HepG2 (cell line): ENCODE data around the gene GOLT1A. TPM values are rescaled to one million over a fixed set of nuclear protein-coding genes. Genes with fewer than 3 reads are reported as not detected.

ENCODE experiments used
- FOXK2 ChIP-seq: fragments of 450-650 bp; IDR thresholded peaks from 2 replicates; pipeline ENCODE4 v1.6.1; 2016
- HMG20B ChIP-seq: conservative IDR thresholded peaks from 2 replicates; pipeline ENCODE4 v1.6.1; 2016; ENCODE audit warnings: missing genetic modification reagents, missing compliant biosample characterization
- HMGXB3 ChIP-seq: sonication (generic); formaldehyde crosslinking; IDR thresholded peaks from 2 replicates; pipeline ENCODE4 v1.4.0; 2020; ENCODE audit warnings: missing genetic modification reagents, borderline replicate concordance
- RBFOX2 ChIP-seq: fragments of 200-400 bp; formaldehyde crosslinking; IDR thresholded peaks from 2 replicates; pipeline ENCODE4 v1.6.1; 2017; ENCODE audit warnings: low read depth, mild to moderate bottlenecking, low read length
- SUZ12 ChIP-seq: fragments of 150-350 bp; IDR thresholded peaks from 2 replicates; pipeline ENCODE4 v1.6.1; 2014; ENCODE audit warnings: low read depth, low read length
- TFDP1 ChIP-seq: IDR thresholded peaks from 2 replicates; pipeline ENCODE4 v1.6.1; 2016; ENCODE audit warnings: missing compliant biosample characterization, missing genetic modification reagents, borderline replicate concordance
- ZNF329 ChIP-seq: sonication (generic); formaldehyde crosslinking; IDR thresholded peaks from 2 replicates; pipeline ENCODE4 v1.9.0; 2021; ENCODE audit warnings: low read depth, mild to moderate bottlenecking, missing genetic modification reagents
- ZNF552 ChIP-seq: sonication (generic); formaldehyde crosslinking; IDR thresholded peaks from 2 replicates; pipeline ENCODE4 v1.9.0; 2022; ENCODE audit warnings: missing genetic modification reagents, mild to moderate bottlenecking, borderline replicate concordance
- polyA plus RNA-seq, 8 experiments: library from polyadenylated mRNA; depleted of rRNA in 3 of 8; stranded (reverse) in 7 of 8; unstranded in 1 of 8; fragments of >200 nt; fragmentation: Illumina TruSeq in 4 of 8; extraction: Trizol in 4 of 8; gene quantifications; 2 replicates each; pipeline versions ENCODE4 v1.2.1 to v1.2.3, GENCODE V29; 2011 to 2016; ENCODE audit warnings: low read depth in 4 of 8, missing spikeins in 1 of 8, mixed read lengths in 1 of 8; ENCODE audit not compliant: insufficient read depth in 1 of 8
- total RNA-seq, 5 experiments: library from RNA; depleted of rRNA; stranded (reverse); fragments of >200 nt; fragmentation: Illumina TruSeq; extraction: Trizol; gene quantifications; 2 replicates each; pipeline ENCODE4 v1.2.3, GENCODE V29; 2016; ENCODE audit warnings: low read depth in 1 of 5
- TF ChIP-seq, protein P1 (sequence below): IDR thresholded peaks from 2 replicates; pipeline ENCODE4 v1.6.1; 2016
- TF ChIP-seq, protein P2 (sequence below): sonication (generic); formaldehyde crosslinking; IDR thresholded peaks from 2 replicates; pipeline ENCODE4 v1.8.1; 2023; ENCODE audit warnings: mild to moderate bottlenecking, inconsistent platforms, moderate library complexity, missing genetic modification reagents, borderline replicate concordance
- TF ChIP-seq, protein P3 (sequence below): sonication (generic); formaldehyde crosslinking; IDR thresholded peaks from 2 replicates; pipeline ENCODE4 v1.4.0; 2020; ENCODE audit warnings: missing genetic modification reagents
- TF ChIP-seq, protein P4 (sequence below): sonication (generic); formaldehyde crosslinking; IDR thresholded peaks from 2 replicates; pipeline ENCODE4 v1.9.0; 2021; ENCODE audit warnings: missing genetic modification reagents, mild to moderate bottlenecking, borderline replicate concordance

GOLT1A gene
- total and polyA plus RNA-seq, 2 of the 13 experiments (the other 11 are each of a cell fraction or from before 2014, with no cell fraction given) = 25.8 to 28.0 TPM

GRCh38 chr1:204190212-204191211 lies 23.3 kb downstream of the GOLT1A start (continued):
- TF ChIP-seq, protein P1, sequence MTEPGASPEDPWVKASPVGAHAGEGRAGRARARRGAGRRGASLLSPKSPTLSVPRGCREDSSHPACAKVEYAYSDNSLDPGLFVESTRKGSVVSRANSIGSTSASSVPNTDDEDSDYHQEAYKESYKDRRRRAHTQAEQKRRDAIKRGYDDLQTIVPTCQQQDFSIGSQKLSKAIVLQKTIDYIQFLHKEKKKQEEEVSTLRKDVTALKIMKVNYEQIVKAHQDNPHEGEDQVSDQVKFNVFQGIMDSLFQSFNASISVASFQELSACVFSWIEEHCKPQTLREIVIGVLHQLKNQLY (CRISPR knock-in tag) = no peak
- no peak for TF ChIP-seq ZNF329 (CRISPR knock-in tag)
- 0 out of 2 replicates have a peak, but pooled peaks have one; percentile 24 for TF ChIP-seq TFDP1 (CRISPR knock-in tag)
- no peak for TF ChIP-seq HMG20B
- 0 out of 2 replicates have a peak, but pooled peaks have one; percentile 40 for TF ChIP-seq RBFOX2
- TF ChIP-seq HMGXB3 = no peak
- no peak for TF ChIP-seq FOXK2
- TF ChIP-seq, protein P2, sequence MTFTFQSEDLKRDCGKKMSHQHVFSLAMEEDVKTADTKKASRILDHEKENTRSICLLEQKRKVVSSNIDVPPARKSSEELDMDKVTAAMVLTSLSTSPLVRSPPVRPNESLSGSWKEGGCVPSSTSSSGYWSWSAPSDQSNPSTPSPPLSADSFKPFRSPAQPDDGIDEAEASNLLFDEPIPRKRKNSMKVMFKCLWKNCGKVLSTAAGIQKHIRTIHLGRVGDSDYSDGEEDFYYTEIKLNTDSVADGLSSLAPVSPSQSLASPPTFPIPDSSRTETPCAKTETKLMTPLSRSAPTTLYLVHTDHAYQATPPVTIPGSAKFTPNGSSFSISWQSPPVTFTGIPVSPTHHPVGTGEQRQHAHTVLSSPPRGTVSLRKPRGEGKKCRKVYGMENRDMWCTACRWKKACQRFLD (CRISPR knock-in tag) = no peak
- TF ChIP-seq, protein P3, sequence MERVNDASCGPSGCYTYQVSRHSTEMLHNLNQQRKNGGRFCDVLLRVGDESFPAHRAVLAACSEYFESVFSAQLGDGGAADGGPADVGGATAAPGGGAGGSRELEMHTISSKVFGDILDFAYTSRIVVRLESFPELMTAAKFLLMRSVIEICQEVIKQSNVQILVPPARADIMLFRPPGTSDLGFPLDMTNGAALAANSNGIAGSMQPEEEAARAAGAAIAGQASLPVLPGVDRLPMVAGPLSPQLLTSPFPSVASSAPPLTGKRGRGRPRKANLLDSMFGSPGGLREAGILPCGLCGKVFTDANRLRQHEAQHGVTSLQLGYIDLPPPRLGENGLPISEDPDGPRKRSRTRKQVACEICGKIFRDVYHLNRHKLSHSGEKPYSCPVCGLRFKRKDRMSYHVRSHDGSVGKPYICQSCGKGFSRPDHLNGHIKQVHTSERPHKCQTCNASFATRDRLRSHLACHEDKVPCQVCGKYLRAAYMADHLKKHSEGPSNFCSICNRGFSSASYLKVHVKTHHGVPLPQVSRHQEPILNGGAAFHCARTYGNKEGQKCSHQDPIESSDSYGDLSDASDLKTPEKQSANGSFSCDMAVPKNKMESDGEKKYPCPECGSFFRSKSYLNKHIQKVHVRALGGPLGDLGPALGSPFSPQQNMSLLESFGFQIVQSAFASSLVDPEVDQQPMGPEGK (CRISPR knock-in tag) = peak; percentile 71; the same call in 1 of the 2 replicates
- no peak for TF ChIP-seq ZNF552 (CRISPR knock-in tag)
- TF ChIP-seq SUZ12 = no peak
- TF ChIP-seq, protein P4, sequence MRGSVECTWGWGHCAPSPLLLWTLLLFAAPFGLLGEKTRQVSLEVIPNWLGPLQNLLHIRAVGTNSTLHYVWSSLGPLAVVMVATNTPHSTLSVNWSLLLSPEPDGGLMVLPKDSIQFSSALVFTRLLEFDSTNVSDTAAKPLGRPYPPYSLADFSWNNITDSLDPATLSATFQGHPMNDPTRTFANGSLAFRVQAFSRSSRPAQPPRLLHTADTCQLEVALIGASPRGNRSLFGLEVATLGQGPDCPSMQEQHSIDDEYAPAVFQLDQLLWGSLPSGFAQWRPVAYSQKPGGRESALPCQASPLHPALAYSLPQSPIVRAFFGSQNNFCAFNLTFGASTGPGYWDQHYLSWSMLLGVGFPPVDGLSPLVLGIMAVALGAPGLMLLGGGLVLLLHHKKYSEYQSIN (CRISPR knock-in tag) = no peak
